Stromal cell of bone marrow (primary cell): ENCODE results near the gene OSTC.
A peak's percentile ranks its signal among the peaks of the same experiment; 100 is the strongest.
"Not testable (repeated sequence)": the region's sequence is repeated elsewhere in the genome, so short reads cannot be mapped to it uniquely, and the experiment has no call there.

ENCODE experiments used
- DNase-seq: peaks from one replicate; pipeline ENCODE4 v3.0.0-alpha.2; 2012; ENCODE audit warnings: low read depth

Gene OSTC

GRCh38 chr4:108646706-108647105 is 3.7 kb upstream of the OSTC start:
- DNase-seq, result no peak

- no peak for DNase-seq
These were observed 562 bp upstream of the OSTC start for GRCh38 chr4:108649863-108650211.

- DNase-seq, result peak; percentile 41
These were observed 804 bp downstream of the OSTC start for GRCh38 chr4:108651014-108651791.

GRCh38 chr4:108662629-108663028 is 12.2 kb downstream of the OSTC start:
- no peak for DNase-seq

- DNase-seq, result no peak
These were observed 24.1 kb downstream of the OSTC start for GRCh38 chr4:108674356-108674977.

- DNase-seq, result no peak
These were observed 31.0 kb downstream of the OSTC start for GRCh38 chr4:108681321-108681809.

GRCh38 chr4:108683479-108683878 is 33.1 kb downstream of the OSTC start:
- peak; percentile 11 for DNase-seq

GRCh38 chr4:108685036-108685686 is 34.8 kb downstream of the OSTC start:
- DNase-seq, result peak; percentile 9

GRCh38 chr4:108690738-108691137 is 40.3 kb downstream of the OSTC start:
- no peak for DNase-seq

- DNase-seq, result no peak
These were observed 42.8 kb downstream of the OSTC start for GRCh38 chr4:108693211-108693610.

GRCh38 chr4:108693819-108694218 is 43.4 kb downstream of the OSTC start:
- DNase-seq, result peak; percentile 3

- DNase-seq, result no peak
These were observed 44.0 kb downstream of the OSTC start for GRCh38 chr4:108694423-108694822.

- DNase-seq, result no peak
These were observed 44.7 kb downstream of the OSTC start for GRCh38 chr4:108695062-108695461.

- no peak for DNase-seq
These were observed 45.8 kb downstream of the OSTC start for GRCh38 chr4:108696160-108696559.

GRCh38 chr4:108700081-108700757 is 49.8 kb downstream of the OSTC start:
- DNase-seq, result peak; percentile 39

GRCh38 chr4:108702960-108703359 is 52.6 kb downstream of the OSTC start:
- peak; percentile 9 for DNase-seq

- DNase-seq, result no peak
These were observed 53.0 kb downstream of the OSTC start for GRCh38 chr4:108703370-108703769.

- no peak for DNase-seq
These were observed 53.6 kb downstream of the OSTC start for GRCh38 chr4:108703966-108704365.

GRCh38 chr4:108706289-108706688 is 55.9 kb downstream of the OSTC start:
- no peak for DNase-seq

GRCh38 chr4:108709234-108709633 is 58.8 kb downstream of the OSTC start:
- DNase-seq, result no peak

GRCh38 chr4:108709722-108710121 is 59.3 kb downstream of the OSTC start:
- no peak for DNase-seq

GRCh38 chr4:108710578-108710977 is 60.2 kb downstream of the OSTC start:
- DNase-seq, result not testable (repeated sequence)

GRCh38 chr4:108714880-108715279 is 64.5 kb downstream of the OSTC start:
- DNase-seq, result no peak
